GM21576 (cell line): ENCODE measurements around the gene RGS5.

Source experiments
- ATAC-seq: cut with Tn5 transposase; IDR thresholded peaks from one replicate; pipeline ENCODE4 v1.9.1; 2021; ENCODE audit warnings: mild to moderate bottlenecking, moderate library complexity; ENCODE audit not compliant: unreplicated experiment

Gene RGS5

DNA sequence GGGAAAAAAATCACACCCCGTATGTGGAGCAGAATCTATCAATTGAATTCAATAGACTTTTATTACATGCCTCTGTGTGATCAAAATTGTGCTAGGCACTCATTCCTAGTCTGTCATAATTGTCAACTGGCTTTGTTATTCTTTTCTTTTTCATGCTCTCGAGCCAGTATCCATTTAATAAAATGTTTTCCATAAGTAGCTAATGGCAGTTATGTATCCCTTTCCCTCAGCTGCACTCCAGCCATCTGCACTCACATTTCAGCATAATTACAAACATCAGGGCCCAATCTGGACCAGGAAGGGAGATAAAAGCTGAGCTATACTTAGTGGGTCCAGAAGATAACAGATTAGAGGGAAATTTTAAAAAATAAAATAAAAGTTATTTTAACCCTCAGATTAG is 15.9 kb downstream of the RGS5 start:
- no peak for ATAC-seq

DNA sequence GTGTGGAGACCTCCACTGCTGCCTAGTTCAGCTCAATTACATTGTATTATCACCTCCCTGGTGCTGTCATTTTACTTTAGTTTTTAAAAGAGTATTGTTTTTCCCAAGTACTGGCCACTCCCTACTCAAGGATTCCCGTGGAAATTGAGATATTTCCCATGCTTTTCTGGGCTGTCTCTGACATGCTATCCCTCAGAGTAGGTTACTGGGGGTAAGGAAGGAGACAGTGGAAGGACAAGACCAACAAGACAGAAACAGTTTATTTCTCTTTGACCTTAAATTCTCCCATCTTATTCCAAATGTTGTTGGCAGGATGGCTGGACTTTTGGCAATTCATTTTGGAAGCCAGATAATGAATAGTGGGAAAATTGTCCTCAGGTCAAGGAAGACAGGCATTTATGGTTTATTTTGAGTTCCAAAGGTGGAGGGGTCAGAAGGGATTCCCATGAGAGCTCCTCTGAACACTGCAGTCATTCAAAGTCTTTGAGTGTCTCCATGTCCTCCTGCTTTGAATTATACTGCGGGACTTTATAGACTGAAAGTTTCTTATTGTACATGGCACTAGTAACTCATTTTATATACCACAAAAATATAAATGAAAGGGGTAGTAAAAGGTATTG is 20.3 kb downstream of the RGS5 start:
- ATAC-seq = no peak

- no peak for ATAC-seq
These were observed 24.1 kb downstream of the RGS5 start for GRCh38 chr1:163178628-163179027.

- ATAC-seq = no peak
These were observed 25.9 kb downstream of the RGS5 start for GRCh38 chr1:163176797-163177196.

DNA sequence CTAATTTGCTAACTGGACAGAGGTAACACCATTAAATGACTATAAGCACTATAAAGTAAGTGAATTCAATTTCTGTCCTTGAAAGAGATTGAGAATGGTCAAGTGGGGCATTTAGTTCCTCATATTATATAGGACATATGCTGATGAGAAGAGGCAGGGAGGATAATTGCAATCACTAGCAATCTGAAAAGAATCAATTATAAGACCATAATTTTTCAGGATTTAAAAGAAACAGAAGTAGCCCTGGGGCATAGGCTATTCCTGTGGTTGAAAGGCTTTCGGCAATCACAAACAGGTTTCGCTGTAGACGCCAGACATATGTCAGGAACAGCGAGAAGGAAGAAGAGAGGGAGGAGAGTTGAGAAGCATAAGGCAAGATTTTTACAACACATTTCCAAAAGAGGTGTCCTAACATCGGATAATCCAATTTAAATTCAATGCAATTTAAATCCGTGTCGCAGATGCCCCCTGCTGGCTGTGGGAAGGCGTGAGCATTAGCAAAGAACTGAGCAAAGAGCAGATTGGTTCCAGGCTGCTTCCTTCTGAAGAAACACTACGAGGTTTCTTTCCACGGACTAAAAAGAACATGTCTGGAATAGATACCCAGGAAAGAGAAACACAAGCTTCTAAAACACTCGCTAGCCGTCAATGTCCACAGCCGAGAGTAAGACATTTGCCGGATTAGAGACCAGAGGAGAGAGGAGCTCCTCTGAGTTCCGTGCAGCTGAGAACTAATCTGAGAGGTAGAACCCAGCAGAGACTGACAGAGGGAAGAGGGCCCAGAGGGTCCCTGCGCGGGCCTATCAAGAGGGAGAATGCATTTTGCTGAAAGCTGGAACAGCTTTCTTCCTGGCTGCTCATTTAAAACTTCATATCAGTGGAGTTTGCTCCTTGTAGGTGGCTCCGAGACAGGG is 27.9 kb downstream of the RGS5 start:
- no peak for ATAC-seq

DNA sequence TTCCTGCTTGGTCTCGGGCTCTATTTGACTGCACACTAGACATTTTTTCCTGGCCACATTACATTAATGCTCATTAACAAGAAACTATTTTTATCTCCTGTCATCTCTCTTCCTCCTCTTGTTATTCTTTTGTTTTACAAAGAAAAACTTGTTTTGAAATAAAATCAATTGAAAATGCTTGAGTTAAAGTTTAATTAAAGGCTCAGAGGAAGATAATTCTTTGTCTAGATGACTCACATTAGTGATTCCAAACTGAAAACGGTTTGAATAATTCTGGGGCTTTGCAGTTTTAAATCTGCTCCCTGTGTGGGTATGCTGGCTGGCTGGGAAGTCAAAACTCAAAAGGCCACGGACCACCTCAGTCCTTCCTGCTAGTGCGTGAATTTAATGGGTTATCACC is 29.6 kb downstream of the RGS5 start:
- ATAC-seq = no peak

DNA sequence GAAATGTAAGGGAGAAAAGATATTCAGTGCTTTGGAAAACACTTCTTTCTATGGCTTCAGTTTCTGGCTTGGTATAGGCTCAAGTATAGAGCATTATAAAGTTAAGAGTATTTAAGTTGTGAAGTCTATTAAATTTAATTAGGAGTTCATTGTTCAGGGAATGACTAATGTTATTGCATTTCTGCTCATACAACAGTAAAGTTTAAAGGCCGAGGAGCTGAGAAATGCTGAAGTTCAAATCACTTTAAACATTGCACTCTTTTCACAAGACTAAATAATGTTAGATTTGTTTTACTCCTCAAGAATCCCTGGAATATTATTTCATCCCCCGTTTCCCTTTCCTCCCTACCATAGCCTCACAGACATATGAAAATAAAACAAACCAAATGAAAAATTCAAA is 30.1 kb downstream of the RGS5 start:
- no peak for ATAC-seq

GRCh38 chr1:163171826-163172225 is 30.9 kb downstream of the RGS5 start:
- ATAC-seq = no peak

GRCh38 chr1:163170975-163171676 is 31.6 kb downstream of the RGS5 start:
- ATAC-seq = no peak

- ATAC-seq = no peak
These were observed 32.4 kb downstream of the RGS5 start for GRCh38 chr1:163170331-163170730.

- ATAC-seq = no peak
These were observed 33.2 kb downstream of the RGS5 start for GRCh38 chr1:163169553-163169952.

DNA sequence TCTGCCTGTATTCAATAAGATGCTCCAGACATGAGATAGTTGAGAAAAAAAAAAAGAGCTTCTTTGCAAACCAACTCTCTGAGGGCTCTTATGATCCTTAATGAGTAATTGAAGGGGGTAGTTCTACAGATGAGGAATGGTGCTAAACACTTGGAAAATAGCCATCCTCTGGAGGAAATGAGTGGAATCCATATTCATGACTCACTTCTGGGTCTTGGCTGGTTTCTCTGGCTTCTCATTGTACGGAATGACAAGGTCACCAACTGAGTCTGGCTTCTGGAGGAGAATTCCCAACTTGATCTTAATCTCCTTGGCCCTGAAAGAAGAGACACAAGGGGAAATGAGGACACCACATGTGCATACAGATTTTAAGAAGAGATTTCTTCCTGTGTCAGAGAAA is 34.7 kb downstream of the RGS5 start:
- no peak for ATAC-seq

DNA sequence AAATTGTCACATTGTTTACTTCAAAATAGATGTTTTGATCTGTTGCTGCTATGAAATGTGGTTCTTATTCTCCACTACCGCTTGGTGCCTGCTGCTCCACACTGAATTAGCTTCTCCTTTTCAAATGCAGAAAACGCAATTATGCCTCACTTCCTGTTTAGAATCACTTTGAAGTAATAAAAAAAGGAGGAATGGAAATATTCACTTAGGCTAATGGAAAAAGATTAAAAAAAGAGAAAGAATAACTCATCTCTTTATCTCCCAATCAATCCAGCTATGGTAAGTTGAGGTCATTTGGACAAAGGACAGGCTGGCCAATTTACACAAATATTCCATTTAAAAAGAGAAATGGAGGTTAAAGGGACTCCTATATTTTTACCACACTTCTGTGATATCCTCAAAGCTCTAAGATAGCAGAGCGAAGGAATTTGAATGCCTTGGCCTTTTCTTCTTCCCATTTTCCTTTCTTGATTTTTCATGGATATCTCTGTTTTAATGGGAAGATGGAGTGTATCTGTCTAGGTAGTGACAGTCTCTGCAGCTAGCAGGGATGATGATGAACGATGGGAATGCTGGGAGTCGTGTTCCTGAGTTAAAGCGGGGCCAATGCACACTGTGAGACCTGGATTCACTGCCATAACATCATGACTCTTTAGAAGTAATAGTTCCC is 35.7 kb downstream of the RGS5 start:
- ATAC-seq = no peak

DNA sequence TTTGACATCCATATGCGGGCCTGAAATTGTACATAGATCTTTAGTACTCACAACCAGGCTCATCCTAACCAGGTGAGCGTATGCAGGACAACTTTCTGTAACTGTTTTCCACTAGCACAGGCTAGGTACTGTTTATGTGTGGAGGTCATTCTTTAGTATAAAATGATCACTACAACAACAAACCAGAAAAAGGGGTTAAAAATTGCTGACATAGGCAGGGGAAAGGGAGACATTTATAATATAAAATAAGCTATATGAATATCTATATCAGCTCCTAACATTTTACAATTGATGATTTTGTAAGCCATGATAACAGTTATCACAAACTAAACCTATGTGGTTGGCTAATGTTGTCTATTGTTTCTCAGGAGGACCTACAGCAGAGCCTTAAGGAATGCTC is 37.6 kb downstream of the RGS5 start:
- ATAC-seq = no peak

- ATAC-seq = no peak
These were observed 38.7 kb downstream of the RGS5 start for GRCh38 chr1:163163881-163164582.

DNA sequence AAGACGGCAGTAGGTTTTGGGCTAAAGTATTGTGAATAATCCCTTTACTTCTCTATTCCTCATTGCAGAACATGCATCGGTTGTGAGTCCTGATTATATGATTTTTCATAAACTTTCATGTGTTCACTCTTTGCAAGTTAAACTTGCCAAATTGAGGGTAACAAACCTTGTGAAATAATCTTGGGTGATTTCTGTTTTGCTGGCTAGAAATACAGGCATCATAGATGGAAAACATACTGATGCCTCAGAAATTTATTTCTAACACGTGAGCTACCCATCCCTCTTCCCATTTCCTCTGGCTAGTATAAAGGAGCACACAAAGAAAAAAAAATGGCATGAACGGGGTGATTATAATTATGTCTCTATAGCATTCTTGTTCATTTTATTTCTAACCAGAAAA is 39.6 kb downstream of the RGS5 start:
- no peak for ATAC-seq

- ATAC-seq = no peak
These were observed 40.3 kb downstream of the RGS5 start for GRCh38 chr1:163162381-163162914.

GRCh38 chr1:163161841-163162240 is 40.9 kb downstream of the RGS5 start:
- ATAC-seq = no peak

DNA sequence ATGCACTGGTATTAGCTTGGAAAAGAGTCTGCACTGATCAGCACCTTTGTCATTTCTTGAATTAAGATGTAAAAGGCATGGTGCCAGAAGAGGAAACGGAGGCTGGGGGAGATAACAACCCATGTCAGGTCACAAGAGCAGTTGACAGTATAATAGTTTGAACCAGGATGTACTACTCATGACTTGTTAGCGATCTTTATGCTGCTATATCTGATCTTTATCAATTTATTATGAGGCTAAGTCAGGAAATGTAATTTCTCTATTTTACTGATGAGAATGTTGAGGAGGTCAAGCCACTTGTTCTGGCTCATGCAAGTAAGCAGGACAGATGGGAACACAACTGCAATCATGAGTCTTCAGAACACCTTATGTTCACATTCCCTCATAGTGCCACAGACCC is 41.4 kb downstream of the RGS5 start:
- ATAC-seq = no peak

GRCh38 chr1:163155606-163156005 is 47.1 kb downstream of the RGS5 start:
- no peak for ATAC-seq
